Tongue (tissue), 2 donors: Measurements from ENCODE around the gene COL7A1. TPM values are rescaled to one million over a fixed set of nuclear protein-coding genes. Genes with fewer than 3 reads are reported as not detected.

ENCODE experiments used
- DNase-seq: peaks from one replicate; pipeline ENCODE4 v3.0.0-alpha.2; 2015
- total RNA-seq: library from RNA; depleted of rRNA; stranded (reverse); fragments of >200 nt; gene quantifications from one replicate; pipeline ENCODE4 v1.2.3, GENCODE V29; 2014

The COL7A1 gene
- total RNA-seq, 1 donor from 2014 or later, result 54.8 TPM

- DNase-seq, result no peak
Observed at GRCh38 chr3:48591886-48592518, 3.1 kb downstream of the COL7A1 start.

GRCh38 chr3:48591436-48591835 is 3.7 kb downstream of the COL7A1 start:
- DNase-seq, result no peak

GRCh38 chr3:48588230-48588629 is 6.9 kb downstream of the COL7A1 start:
- no peak for DNase-seq

- DNase-seq, result no peak
Observed at GRCh38 chr3:48587686-48588085, 7.4 kb downstream of the COL7A1 start.

GRCh38 chr3:48585411-48585810 is 9.7 kb downstream of the COL7A1 start:
- DNase-seq, result no peak

- no peak for DNase-seq
Observed at GRCh38 chr3:48584836-48585235, 10.3 kb downstream of the COL7A1 start.

GRCh38 chr3:48581621-48582481 is 13.3 kb downstream of the COL7A1 start:
- no peak for DNase-seq

- no peak for DNase-seq
Observed at GRCh38 chr3:48576647-48577046, 18.5 kb downstream of the COL7A1 start.

GRCh38 chr3:48575366-48575765 is 19.8 kb downstream of the COL7A1 start:
- DNase-seq, result no peak

- DNase-seq, result no peak
Observed at GRCh38 chr3:48573973-48574585, 21.1 kb downstream of the COL7A1 start.

GRCh38 chr3:48572517-48572916 is 22.6 kb downstream of the COL7A1 start:
- no peak for DNase-seq

- DNase-seq, result no peak
Observed at GRCh38 chr3:48571938-48572337, 23.2 kb downstream of the COL7A1 start.

GRCh38 chr3:48569808-48570450 is 25.2 kb downstream of the COL7A1 start:
- no peak for DNase-seq

- no peak for DNase-seq
Observed at GRCh38 chr3:48569400-48569799, 25.7 kb downstream of the COL7A1 start.

GRCh38 chr3:48568476-48568875 is 26.7 kb downstream of the COL7A1 start:
- no peak for DNase-seq

- DNase-seq, result no peak
Observed at GRCh38 chr3:48567500-48567899, 27.6 kb downstream of the COL7A1 start.

- no peak for DNase-seq
Observed at GRCh38 chr3:48567090-48567489, 28.0 kb downstream of the COL7A1 start.

- DNase-seq, result no peak
Observed at GRCh38 chr3:48566401-48566760, 28.7 kb downstream of the COL7A1 start.

- DNase-seq, result no peak
Observed at GRCh38 chr3:48565591-48566400, 29.3 kb downstream of the COL7A1 start.

GRCh38 chr3:48565186-48565585 is 29.9 kb downstream of the COL7A1 start:
- no peak for DNase-seq

- DNase-seq, result no peak
Observed at GRCh38 chr3:48564667-48565066, 30.5 kb downstream of the COL7A1 start.

- DNase-seq, result no peak
Observed at GRCh38 chr3:48564022-48564421, 31.1 kb downstream of the COL7A1 start.
